ENCODE measurements around the gene UBE2O. TPM values are rescaled to one million over a fixed set of nuclear protein-coding genes. Genes with fewer than 3 reads are reported as not detected.

Gene UBE2O
- total RNA-seq, 6 donors from 2014 or later: 20.5 to 55.5 (median 27.7) TPM

DNA sequence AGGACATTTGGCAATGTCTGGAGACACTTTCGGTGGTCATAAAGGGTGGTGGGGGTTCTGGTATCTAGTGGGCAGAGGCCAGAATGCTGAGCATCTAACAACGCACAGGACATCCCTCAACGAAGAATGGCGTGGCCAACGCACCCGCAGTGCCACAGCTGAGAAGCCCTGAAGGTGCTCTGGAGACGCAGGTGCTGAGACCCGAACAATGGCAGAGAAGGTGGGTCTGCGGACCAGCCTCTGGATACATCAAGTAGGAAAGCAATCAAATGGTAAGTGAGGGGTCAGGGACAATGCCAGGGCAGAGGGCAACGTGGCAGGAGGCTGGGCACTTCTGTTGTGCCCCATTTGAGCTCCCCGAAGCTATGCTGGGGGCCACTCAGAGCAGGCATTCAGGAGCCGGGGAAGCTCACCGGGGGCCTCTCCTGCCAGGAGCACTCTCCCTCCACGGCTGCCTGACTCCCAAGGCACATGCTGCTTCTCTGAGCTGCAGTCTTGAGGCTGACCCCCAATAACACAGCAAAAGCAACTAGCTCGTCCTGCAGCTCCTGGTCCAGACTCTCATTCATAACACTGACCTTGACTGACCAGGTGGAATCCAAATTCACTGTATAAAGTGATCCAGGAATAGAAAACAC lies 42.5 kb downstream of the UBE2O start:
- 90 to 93% methylated on average over 10 to 15 of the region's 15 CpGs for WGBS, 2 donors
- Histone ChIP-seq H3K27me3 (no peaks in the 10 kb centered on the region), H3K4me3 (no peak overlapping the region), H3K9me3 (no peaks in the 10 kb centered on the region), H3K4me1 (peaks cover 7 to 22% (median 11%) of the 10 kb centered on the region in 4 donors), H3K27ac (no peak overlapping the region), H3K36me3 (no peaks in the 10 kb centered on the region)
- ATAC-seq (ENCODE audit: low FRiP score in 2 of 2) (no peak), DNase-seq (no peak)
- TF ChIP-seq, protein P1, sequence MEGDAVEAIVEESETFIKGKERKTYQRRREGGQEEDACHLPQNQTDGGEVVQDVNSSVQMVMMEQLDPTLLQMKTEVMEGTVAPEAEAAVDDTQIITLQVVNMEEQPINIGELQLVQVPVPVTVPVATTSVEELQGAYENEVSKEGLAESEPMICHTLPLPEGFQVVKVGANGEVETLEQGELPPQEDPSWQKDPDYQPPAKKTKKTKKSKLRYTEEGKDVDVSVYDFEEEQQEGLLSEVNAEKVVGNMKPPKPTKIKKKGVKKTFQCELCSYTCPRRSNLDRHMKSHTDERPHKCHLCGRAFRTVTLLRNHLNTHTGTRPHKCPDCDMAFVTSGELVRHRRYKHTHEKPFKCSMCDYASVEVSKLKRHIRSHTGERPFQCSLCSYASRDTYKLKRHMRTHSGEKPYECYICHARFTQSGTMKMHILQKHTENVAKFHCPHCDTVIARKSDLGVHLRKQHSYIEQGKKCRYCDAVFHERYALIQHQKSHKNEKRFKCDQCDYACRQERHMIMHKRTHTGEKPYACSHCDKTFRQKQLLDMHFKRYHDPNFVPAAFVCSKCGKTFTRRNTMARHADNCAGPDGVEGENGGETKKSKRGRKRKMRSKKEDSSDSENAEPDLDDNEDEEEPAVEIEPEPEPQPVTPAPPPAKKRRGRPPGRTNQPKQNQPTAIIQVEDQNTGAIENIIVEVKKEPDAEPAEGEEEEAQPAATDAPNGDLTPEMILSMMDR (IDR thresholded peaks at IDR 0.05): no peak
- no peak for TF ChIP-seq POLR2AphosphoS5 (IDR thresholded peaks at IDR 0.05)
- no peak for TF ChIP-seq POLR2A (IDR thresholded peaks at IDR 0.05)
- TF ChIP-seq EP300 (IDR thresholded peaks at IDR 0.05): no peak

DNA sequence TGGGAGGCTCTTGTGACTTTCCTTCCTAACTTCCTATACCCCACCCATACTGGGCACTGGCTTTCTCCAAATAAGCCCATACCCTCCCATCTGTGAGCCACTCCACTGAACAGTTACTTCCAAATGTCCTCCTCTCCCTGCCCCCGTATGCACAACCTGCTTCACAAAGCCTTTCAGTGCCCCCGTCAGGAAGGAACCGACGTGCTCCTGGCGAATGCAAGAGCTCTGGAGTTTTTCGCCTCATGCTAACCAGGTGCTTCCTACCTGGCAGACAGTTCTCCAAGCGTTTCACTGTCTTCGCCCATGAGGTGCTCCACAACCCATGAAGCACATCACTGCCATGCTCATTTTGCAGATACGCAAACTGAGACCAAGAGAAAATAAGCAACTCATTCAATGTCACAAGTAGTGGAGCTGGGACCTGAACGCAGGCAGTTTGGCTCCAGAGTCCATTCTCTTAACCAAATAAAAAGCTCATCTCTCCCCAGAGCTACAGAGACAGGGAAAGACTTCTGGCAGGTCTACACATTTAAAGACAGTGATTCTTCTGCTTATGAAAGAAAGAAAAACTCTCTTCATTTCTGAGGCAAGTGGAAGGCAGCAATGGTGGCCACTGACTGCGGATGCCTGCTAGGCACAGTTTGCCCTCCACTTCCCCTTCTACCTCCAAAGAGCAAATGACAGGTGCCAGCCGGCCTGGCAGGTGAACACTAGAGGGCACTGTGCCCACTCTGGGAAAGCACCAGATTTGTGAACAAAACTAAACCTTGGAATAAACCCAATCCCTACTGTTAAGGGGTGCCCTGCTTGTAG lies 44.7 kb downstream of the UBE2O start:
- 71 to 83% methylated on average over 11 to 12 of the region's 12 CpGs for WGBS, 2 donors
- no peak overlapping the region for H3K27ac ChIP-seq
- H3K4me3 ChIP-seq: no peak overlapping the region
- no peaks in the 10 kb centered on the region for H3K27me3 ChIP-seq
- H3K36me3 ChIP-seq: peaks cover 0 to 14% (median 10%) of the 10 kb centered on the region in 4 donors
- no peak for TF ChIP-seq POLR2A (IDR thresholded peaks at IDR 0.05)
- TF ChIP-seq, protein P1 (IDR thresholded peaks at IDR 0.05): peak; percentile 45 to 81 (median 70)
- TF ChIP-seq POLR2AphosphoS5 (IDR thresholded peaks at IDR 0.05): no peak
- TF ChIP-seq EP300 (IDR thresholded peaks at IDR 0.05): no peak
- no peaks in the 10 kb centered on the region for H3K9me3 ChIP-seq
- peak in 1 of 2 donors; percentile 73 for DNase-seq
- H3K4me1 ChIP-seq: peaks cover 0 to 13% (median 4%) of the 10 kb centered on the region in 4 donors
- peak in 1 of 2 donors; percentile 43 for ATAC-seq (ENCODE audit: low FRiP score in 2 of 2)

DNA sequence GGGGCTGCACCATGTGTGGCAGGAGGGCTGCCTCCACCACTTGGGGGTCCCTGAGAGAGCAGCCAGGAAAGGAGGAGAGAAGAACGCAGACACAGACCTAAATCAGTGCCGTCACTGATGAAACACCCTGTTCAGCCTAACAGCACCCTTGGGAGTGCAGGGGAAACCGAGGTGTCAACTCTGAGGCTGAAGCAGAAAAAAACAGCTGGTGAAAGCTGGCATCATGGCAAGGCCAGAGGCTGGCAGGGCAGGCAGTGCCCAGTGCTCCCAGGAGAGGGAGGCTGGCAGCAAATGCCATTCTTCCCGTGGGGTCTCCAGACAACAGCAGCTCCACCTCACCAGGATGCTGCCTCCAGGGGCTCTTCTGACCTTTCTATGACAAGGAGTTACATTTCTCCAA lies 45.4 kb downstream of the UBE2O start:
- Histone ChIP-seq H3K9me3 (no peaks in the 10 kb centered on the region), H3K27ac (no peak overlapping the region), H3K27me3 (no peaks in the 10 kb centered on the region), H3K4me1 (peaks cover 0 to 13% (median 4%) of the 10 kb centered on the region in 4 donors), H3K4me3 (no peak overlapping the region), H3K36me3 (peaks cover 0 to 22% (median 15%) of the 10 kb centered on the region in 4 donors)
- no peak for TF ChIP-seq POLR2A (IDR thresholded peaks at IDR 0.05)
- WGBS, 2 donors: 87 to 100% methylated on average over 4 of the region's 4 CpGs
- no peak for DNase-seq
- ATAC-seq (ENCODE audit: low FRiP score in 2 of 2): no peak

DNA sequence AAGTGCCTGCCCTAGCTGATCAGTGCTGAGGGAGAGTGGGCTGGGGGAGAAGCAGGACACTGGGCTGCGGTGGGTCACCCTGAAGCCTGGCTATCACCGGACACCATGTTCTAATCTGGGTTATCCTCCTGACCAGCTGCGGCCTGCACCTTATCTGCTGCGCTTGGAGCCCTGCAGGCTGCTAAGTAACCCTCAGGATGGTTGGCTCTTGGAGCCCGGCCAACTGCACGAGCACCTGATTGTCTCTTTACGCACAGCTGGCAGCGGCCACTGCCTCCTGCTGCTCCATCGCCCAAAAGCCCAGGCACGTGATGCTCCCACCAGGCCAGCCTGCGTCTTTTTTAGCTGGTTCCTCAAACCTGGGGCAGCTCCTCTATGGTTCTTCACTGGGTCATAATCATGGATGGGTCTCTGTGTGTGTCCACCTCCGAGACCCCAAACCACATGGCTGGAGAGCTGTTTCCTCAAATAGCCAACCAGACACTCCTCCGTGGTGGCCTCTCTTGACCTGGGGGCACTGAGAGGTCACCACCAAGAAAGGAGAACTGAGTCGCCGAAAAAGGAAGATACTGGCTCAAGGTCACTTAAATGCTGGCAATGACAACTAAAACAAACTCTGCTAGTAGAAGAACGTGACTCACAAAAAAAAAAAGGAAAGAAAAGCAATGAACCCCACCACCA lies 46.8 kb downstream of the UBE2O start:
- H3K4me1 ChIP-seq: peaks cover 0 to 13% (median 4%) of the 10 kb centered on the region in 4 donors
- 72 to 73% methylated on average over 13 to 16 of the region's 16 CpGs for WGBS, 2 donors
- H3K36me3 ChIP-seq: peaks cover 0 to 36% (median 24%) of the 10 kb centered on the region in 4 donors
- TF ChIP-seq POLR2A (IDR thresholded peaks at IDR 0.05) (no peak), EP300 (IDR thresholded peaks at IDR 0.05) (no peak), POLR2AphosphoS5 (IDR thresholded peaks at IDR 0.05) (no peak)
- TF ChIP-seq, protein P1 (IDR thresholded peaks at IDR 0.05): no peak
- no peak overlapping the region for H3K27ac ChIP-seq
- no peak for DNase-seq
- ATAC-seq (ENCODE audit: low FRiP score in 2 of 2): no peak
- no peak overlapping the region for H3K4me3 ChIP-seq
- no peaks in the 10 kb centered on the region for H3K27me3 ChIP-seq
- no peaks in the 10 kb centered on the region for H3K9me3 ChIP-seq

DNA sequence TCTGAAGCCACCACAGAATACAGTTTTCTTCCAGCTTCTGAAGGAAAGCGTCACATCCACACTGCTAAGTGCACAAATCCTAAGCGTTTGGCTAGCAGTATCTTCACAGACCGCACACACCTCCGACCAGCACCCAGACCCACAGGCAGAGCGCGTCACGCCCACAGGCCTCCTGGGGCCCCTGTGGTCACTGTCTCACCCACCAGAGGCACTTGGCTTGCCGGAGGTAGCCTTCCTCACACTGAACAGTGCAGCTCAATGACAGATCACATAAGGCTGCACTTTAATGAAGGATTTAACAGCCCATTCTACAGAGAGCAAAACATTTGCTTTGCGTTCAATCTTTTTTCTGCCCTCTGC lies 47.4 kb downstream of the UBE2O start:
- TF ChIP-seq, protein P1 (IDR thresholded peaks at IDR 0.05): no peak
- TF ChIP-seq POLR2AphosphoS5 (IDR thresholded peaks at IDR 0.05) (no peak), EP300 (IDR thresholded peaks at IDR 0.05) (no peak), POLR2A (IDR thresholded peaks at IDR 0.05) (no peak)
- H3K27me3 ChIP-seq: no peaks in the 10 kb centered on the region
- H3K36me3 ChIP-seq: peaks cover 0 to 41% (median 29%) of the 10 kb centered on the region in 4 donors
- H3K27ac ChIP-seq: no peak overlapping the region
- 92 to 93% methylated on average over 5 to 9 of the region's 9 CpGs for WGBS, 2 donors
- ATAC-seq (ENCODE audit: low FRiP score in 2 of 2) (no peak), DNase-seq (no peak)
- H3K4me1 ChIP-seq: peaks cover 0 to 13% (median 4%) of the 10 kb centered on the region in 4 donors
- H3K4me3 ChIP-seq: no peak overlapping the region
- H3K9me3 ChIP-seq: no peaks in the 10 kb centered on the region

All from upper lobe of left lung (tissue), 6 donors.